Bone marrow (tissue), 2 donors: Measurements from ENCODE around the gene BTBD10.

ENCODE experiments used
- DNase-seq, 2 donors: peaks; one replicate each; lab custom pipeline; 2025; lab: John Stamatoyannopoulos, UW

The BTBD10 gene

GRCh38 chr11:13375798-13376197, 87.2 kb downstream of the BTBD10 start:
- DNase-seq, result no peak

- DNase-seq, result no peak
Observed at GRCh38 chr11:13373216-13373615, 89.8 kb downstream of the BTBD10 start.

- DNase-seq, result no peak
Observed at GRCh38 chr11:13368041-13368446, 95.0 kb downstream of the BTBD10 start.

GRCh38 chr11:13367115-13367514, 95.9 kb downstream of the BTBD10 start:
- no peak for DNase-seq

DNA sequence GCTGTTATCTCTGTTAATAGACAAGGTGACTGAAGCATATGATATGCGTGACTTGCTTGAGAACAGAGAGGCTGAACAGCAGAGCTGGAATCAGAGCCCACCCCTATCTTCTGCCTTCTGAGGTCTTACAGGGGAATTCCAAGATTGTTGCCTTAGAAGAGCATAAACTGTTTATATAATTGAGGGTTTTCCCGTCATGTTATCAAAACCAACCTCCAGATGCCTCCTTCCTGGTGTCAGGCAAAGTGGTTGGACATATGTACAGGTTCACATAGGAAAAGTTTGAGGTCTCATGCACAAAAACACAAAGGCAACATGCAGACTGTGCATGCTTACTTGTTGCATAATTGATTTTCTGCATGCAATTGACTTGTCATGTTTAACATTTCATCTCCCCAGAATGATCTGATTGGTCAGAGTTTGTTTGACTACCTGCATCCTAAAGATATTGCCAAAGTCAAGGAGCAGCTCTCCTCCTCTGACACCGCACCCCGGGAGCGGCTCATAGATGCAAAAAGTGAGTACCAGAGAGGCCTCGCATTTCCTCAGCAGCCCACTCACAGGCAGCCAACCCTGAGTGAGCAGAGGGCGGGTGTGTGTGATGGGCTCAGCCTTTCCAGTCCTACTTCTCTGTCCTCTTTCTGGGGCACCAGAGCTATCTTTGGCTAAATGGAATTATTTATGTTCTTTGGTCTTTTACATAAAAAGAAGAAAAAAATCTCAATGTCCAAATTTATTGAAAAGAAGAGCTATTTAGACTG, 96.6 kb downstream of the BTBD10 start:
- no peak for DNase-seq

GRCh38 chr11:13364388-13364787, 98.6 kb downstream of the BTBD10 start:
- no peak for DNase-seq

GRCh38 chr11:13362596-13363109, 100.4 kb downstream of the BTBD10 start:
- no peak for DNase-seq

- DNase-seq, result no peak
Observed at GRCh38 chr11:13358596-13359270, 104.3 kb downstream of the BTBD10 start.

DNA sequence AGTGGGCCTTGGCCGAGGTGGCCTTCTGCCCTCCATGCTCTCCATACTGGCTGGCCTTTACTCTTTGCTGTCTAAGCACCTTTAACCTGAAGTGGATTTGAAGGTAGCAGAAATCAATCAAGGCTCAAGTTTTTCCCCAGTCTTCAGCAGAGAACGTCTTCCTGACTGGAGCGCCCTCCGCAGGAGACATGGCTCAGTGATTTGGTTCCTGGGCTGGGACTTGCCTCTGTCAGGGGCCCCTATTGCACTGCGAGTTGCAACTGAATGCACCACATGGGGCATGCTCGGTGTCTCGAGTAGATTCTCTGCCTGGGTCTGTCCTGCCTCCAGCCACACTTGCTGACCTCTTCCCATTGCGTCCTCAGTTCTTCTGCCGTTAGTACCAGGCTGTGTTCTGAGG, 105.8 kb downstream of the BTBD10 start:
- DNase-seq, result no peak

GRCh38 chr11:13355191-13355590, 107.8 kb downstream of the BTBD10 start:
- no peak for DNase-seq

GRCh38 chr11:13354335-13354734, 108.7 kb downstream of the BTBD10 start:
- DNase-seq, result peak in 1 of 2 donors; percentile 2

GRCh38 chr11:13352711-13353110, 110.3 kb downstream of the BTBD10 start:
- no peak for DNase-seq

- DNase-seq, result no peak
Observed at GRCh38 chr11:13349581-13349980, 113.4 kb downstream of the BTBD10 start.

- DNase-seq, result no peak
Observed at GRCh38 chr11:13349046-13349445, 114.0 kb downstream of the BTBD10 start.

DNA sequence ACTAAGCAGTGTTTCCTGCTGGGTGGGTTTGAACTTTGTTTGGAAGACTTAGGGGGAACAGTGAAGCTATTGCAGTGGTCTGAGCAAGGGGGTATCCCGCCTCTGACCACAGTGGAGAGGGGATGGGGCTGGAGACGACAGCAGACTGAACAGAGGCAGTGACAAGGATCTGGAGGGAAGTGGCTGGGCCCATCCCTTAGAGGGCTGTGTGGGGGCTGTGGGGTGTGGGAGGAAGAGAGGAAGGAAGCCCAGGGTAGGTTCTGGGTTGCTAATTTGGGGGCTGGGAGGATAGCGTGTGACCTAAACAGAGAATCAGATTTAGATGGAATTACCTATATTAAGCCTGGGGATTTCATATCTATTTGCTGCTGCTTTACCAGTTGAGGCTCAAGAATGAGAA, 114.7 kb downstream of the BTBD10 start:
- DNase-seq, result peak in 1 of 2 donors; percentile 43

DNA sequence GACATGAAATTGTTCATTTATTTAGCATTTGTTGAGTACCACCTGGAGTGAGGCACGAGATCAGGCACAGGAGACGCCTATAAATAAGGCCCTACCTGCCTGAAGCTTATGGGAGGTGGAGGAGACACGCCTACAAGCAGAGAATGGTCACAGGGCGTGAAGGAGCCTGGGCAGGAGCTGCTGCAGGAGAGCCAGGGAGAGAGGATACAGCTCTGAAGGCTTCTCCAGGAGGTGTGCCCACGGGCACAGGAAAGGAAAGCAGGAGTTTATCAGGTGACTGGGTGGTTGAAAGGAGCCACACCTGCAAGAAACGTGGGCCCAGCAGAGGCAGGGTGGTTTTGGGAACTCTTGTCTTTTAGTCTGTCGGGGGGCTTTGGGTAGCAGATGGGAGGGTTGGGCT, 115.1 kb downstream of the BTBD10 start:
- DNase-seq, result no peak

DNA sequence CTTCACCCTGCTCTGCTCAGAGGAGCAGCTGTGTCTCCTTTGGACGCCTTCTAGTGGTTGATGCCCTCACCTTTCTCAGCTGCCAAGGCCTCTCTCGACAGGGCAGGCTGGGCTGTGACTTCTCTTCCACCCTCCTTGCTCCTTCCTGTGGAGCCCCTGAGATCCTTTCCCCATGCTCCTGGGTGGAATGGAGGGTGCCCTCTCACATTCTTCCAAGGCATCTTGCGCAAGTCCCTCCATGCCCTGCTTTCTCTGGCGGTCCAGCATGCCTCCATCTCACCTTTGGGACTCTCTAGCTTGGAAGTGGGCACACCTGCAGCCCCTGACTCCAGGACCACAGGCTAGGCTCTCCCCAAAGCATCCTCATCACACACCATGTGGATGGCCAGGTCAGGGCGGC, 116.6 kb downstream of the BTBD10 start:
- no peak for DNase-seq

DNA sequence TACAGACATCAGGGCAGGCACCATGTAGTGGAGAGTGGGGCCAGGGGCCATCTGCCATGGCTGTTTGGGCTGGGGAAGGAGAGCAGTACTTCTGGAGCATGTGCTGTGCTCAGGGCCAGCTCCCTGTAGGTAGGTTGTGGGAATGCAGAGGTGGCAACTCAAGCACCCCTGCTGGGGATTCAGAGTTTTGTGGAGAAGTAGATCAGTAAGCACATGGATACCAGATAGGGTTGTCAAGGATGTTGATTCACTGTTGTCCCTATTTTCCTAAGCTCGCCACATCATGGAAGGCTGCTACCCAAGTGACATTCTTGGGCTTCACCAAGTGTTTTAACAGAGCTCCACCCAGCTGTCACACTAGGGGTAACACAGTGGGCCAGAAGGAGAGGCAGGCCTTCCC, 118.2 kb downstream of the BTBD10 start:
- DNase-seq, result no peak

GRCh38 chr11:13343931-13344717, 118.9 kb downstream of the BTBD10 start:
- peak; percentile 9 to 56 for DNase-seq

DNA sequence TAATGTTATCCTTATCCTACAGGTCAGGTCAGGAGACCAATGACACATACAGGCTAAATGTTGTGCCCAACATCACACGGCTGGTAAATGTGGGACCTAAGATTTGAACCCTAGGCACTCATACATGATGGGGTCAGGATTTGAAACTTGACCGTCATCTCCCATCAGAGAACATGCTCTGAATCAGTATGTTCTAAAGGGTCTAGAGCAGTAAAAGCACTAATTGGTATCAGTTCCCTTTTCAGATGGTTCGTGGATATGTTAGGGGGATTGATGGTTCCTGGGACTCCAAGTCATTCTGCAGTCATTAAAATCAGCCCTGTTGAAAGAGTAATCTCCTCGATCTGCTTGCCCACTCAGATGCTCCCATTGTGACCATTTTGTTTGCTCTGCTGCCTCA, 120.0 kb downstream of the BTBD10 start:
- DNase-seq, result no peak

DNA sequence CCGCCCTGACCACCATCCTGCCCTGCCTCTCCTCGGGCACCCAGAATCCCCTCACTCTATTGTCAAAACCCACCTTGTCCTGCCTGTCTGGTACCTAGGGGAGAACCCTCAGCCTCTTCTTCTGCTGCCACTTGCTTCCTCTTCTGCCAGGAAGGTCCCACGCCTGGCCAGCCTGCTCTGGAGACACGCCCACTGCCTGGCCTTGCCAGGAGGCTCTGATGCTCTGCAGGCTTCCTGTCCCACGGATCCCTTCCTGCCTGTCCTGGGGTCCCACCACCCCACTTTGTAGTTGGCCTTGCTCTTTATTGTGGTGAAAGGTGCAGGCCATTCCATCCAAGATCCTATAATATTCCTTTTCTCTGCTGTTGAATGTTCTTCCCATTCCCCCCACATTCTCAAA, 122.0 kb downstream of the BTBD10 start:
- peak in 1 of 2 donors; percentile 8 for DNase-seq
